ENCODE data around the gene CXCL13. TPM values are rescaled to one million over a fixed set of nuclear protein-coding genes. Genes with fewer than 3 reads are reported as not detected.
"Not testable (repeated sequence)": the region's sequence is repeated elsewhere in the genome, so short reads cannot be mapped to it uniquely, and the experiment has no call there.

Gene CXCL13
- total RNA-seq = 1 to 10 TPM in 1 of 4 donors, under 1 TPM in 2, not detected in 1; 0.42 to 5.9 (median 0.90) TPM

- Histone ChIP-seq H3K27ac (no peak within 1 kb of the TSS), H3K4me3 (no peak within 1 kb of the TSS), H3K4me1 (peaks cover 0 to 4% (median 2%) of the 10 kb centered on the region in 4 donors), H3K27me3 (no peaks in the 10 kb centered on the region), H3K9me3 (no peaks in the 10 kb centered on the region), H3K36me3 (no peaks in the 10 kb centered on the region)
- TF ChIP-seq POLR2A (IDR thresholded peaks at IDR 0.05) = no peak
- no peak for TF ChIP-seq CTCF (IDR thresholded peaks at IDR 0.05)
- TF ChIP-seq EP300 (IDR thresholded peaks at IDR 0.05) = no peak
- 90% methylated on average over 8 of the region's 8 CpGs for WGBS, 2 donors
- DNase-seq (ENCODE audit: low spot score in 2 of 2) = no peak
These were observed at the start of gene CXCL13 for GRCh38 chr4:77605210-77605902. Gene CXCL13, plus strand, starts transcription at chr4:77605820. Its CDS starts 46 bp downstream, at chr4:77605866.

- no peaks in the 10 kb centered on the region for H3K36me3 ChIP-seq
- no peak overlapping the region for H3K4me3 ChIP-seq
- 86 to 90% methylated on average over 1 of the region's 1 CpG for WGBS, 2 donors
- no peak for DNase-seq (ENCODE audit: low spot score in 2 of 2)
- peaks cover 0 to 6% (median 0%) of the 10 kb centered on the region in 4 donors for H3K9me3 ChIP-seq
- no peak overlapping the region for H3K27ac ChIP-seq
- peaks cover 0 to 19% (median 13%) of the 10 kb centered on the region in 4 donors for H3K4me1 ChIP-seq
- no peak for TF ChIP-seq POLR2A (IDR thresholded peaks at IDR 0.05)
- TF ChIP-seq CTCF (IDR thresholded peaks at IDR 0.05) = no peak
- no peak for TF ChIP-seq EP300 (IDR thresholded peaks at IDR 0.05)
- H3K27me3 ChIP-seq = no peaks in the 10 kb centered on the region
These were observed 45.5 kb upstream of the CXCL13 start for GRCh38 chr4:77560170-77560569.

GRCh38 chr4:77561720-77562119 lies 43.9 kb upstream of the CXCL13 start:
- DNase-seq (ENCODE audit: low spot score in 2 of 2); H3K36me3 ChIP-seq; H3K27me3 ChIP-seq; H3K27ac ChIP-seq; H3K9me3 ChIP-seq; H3K4me3 ChIP-seq: not testable (repeated sequence)
- peaks cover 0 to 31% (median 13%) of the 10 kb centered on the region in 4 donors for H3K4me1 ChIP-seq
- no CpG with 5 or more reads among the region's 12 CpGs for WGBS, 2 donors

- Histone ChIP-seq H3K27ac (peak overlapping the region; percentile 60 to 91 (median 74)), H3K27me3 (no peaks in the 10 kb centered on the region), H3K4me1 (peaks cover 0 to 32% (median 13%) of the 10 kb centered on the region in 4 donors), H3K4me3 (no peak overlapping the region), H3K36me3 (no peaks in the 10 kb centered on the region), H3K9me3 (peaks cover 0 to 6% (median 0%) of the 10 kb centered on the region in 4 donors)
- TF ChIP-seq POLR2A (IDR thresholded peaks at IDR 0.05) (no peak), EP300 (IDR thresholded peaks at IDR 0.05) (peak; percentile 95 to 98)
- WGBS, 2 donors = 20 to 32% methylated on average over 2 of the region's 2 CpGs
- peak; percentile 40 to 78 for DNase-seq (ENCODE audit: low spot score in 2 of 2)
These were observed 41.4 kb upstream of the CXCL13 start for GRCh38 chr4:77564231-77564630.

GRCh38 chr4:77566148-77566547 lies 39.5 kb upstream of the CXCL13 start:
- Histone ChIP-seq H3K27me3 (no peaks in the 10 kb centered on the region), H3K4me1 (peaks cover 0 to 32% (median 13%) of the 10 kb centered on the region in 4 donors), H3K4me3 (no peak overlapping the region), H3K36me3 (no peaks in the 10 kb centered on the region), H3K27ac (no peak overlapping the region), H3K9me3 (peaks cover 0 to 19% (median 0%) of the 10 kb centered on the region in 4 donors)
- no peak for DNase-seq (ENCODE audit: low spot score in 2 of 2)
- WGBS, 2 donors = 74 to 75% methylated on average over 3 of the region's 3 CpGs
- TF ChIP-seq EP300 (IDR thresholded peaks at IDR 0.05) (no peak), CTCF (IDR thresholded peaks at IDR 0.05) (no peak), POLR2A (IDR thresholded peaks at IDR 0.05) (no peak)

- Histone ChIP-seq H3K27ac (no peak overlapping the region), H3K4me3 (no peak overlapping the region), H3K4me1 (peaks cover 0 to 32% (median 13%) of the 10 kb centered on the region in 4 donors), H3K27me3 (no peaks in the 10 kb centered on the region), H3K36me3 (no peaks in the 10 kb centered on the region), H3K9me3 (peaks cover 0 to 19% (median 0%) of the 10 kb centered on the region in 4 donors)
- no peak for DNase-seq (ENCODE audit: low spot score in 2 of 2)
- TF ChIP-seq POLR2A (IDR thresholded peaks at IDR 0.05) = no peak
These were observed 38.1 kb upstream of the CXCL13 start for GRCh38 chr4:77567549-77567948.

- peaks cover 0 to 24% (median 0%) of the 10 kb centered on the region in 4 donors for H3K9me3 ChIP-seq
- H3K27me3 ChIP-seq; H3K4me3 ChIP-seq; H3K36me3 ChIP-seq; DNase-seq (ENCODE audit: low spot score in 2 of 2); H3K27ac ChIP-seq: not testable (repeated sequence)
- H3K4me1 ChIP-seq = peaks cover 0 to 12% (median 0%) of the 10 kb centered on the region in 4 donors
- WGBS, 2 donors = 95 to 99% methylated on average over 15 to 19 of the region's 32 CpGs
These were observed 35.0 kb upstream of the CXCL13 start for GRCh38 chr4:77570508-77571214.

Measured in tibial nerve (tissue), 4 donors.